Mononuclear cell (primary cell): Measurements from ENCODE around the gene TNS1. TPM values are rescaled to one million over a fixed set of nuclear protein-coding genes. Genes with fewer than 3 reads are reported as not detected.
"Not testable (repeated sequence)": the region's sequence is repeated elsewhere in the genome, so short reads cannot be mapped to it uniquely, and the experiment has no call there.

Experiments
- H3K27me3 ChIP-seq: 2 replicates; pipeline ENCODE4 v1.6.0; 2011; ENCODE audit warnings: low read length, control low read depth; ENCODE audit not compliant: insufficient read depth
- H3K4me1 ChIP-seq: 2 replicates; pipeline ENCODE4 v1.5.1; 2011; ENCODE audit warnings: mild to moderate bottlenecking, low read length, control low read depth; ENCODE audit not compliant: insufficient read depth
- H3K4me3 ChIP-seq: 2 replicates; pipeline ENCODE4 v1.5.1; 2011; ENCODE audit warnings: mild to moderate bottlenecking, low read length, moderate library complexity
- H3K9me3 ChIP-seq: 2 replicates; pipeline ENCODE4 v1.5.1; 2011; ENCODE audit warnings: low read depth, mild to moderate bottlenecking, control low read depth, low read length
- total RNA-seq: library from RNA; depleted of rRNA; stranded (reverse); fragments of >200 nt; gene quantifications from one replicate; pipeline ENCODE4 v1.2.3, GENCODE V29; 2012

Gene TNS1
- 3.5 TPM for total RNA-seq

GRCh38 chr2:218002845-218003180 is at the start of gene TNS1:
TNS1 (minus strand) TSS chr2:218002995; CDS start chr2:218002872, 123 bp downstream.
- no peaks in the 10 kb centered on the region for H3K9me3 ChIP-seq
- peaks cover 8% of the 10 kb centered on the region for H3K4me1 ChIP-seq
- H3K4me3 ChIP-seq, result no peak within 1 kb of the TSS
- no peaks in the 10 kb centered on the region for H3K27me3 ChIP-seq

DNA sequence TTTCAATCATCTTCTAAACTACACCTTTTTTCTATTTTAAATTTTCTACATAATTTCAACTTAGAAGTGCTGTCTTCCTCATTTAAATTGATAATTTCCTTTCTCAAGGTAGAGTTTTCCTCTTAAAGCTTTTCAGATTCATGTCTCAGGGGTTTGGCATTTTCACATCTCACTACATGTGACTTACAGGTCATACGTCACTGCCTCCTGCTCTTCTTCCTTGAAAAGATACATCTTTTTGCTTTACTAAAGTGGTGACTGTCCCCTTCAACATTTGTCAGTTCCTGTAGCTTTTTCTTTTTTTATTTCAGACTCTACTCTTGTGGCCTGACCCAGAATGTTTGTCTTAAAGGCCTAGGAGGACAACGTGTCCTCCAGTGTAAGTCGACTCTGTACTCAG is 49.1 kb upstream of the TNS1 start:
- Histone ChIP-seq H3K4me1 (peaks cover 13% of the 10 kb centered on the region), H3K9me3 (no peaks in the 10 kb centered on the region), H3K27me3 (peaks cover 4% of the 10 kb centered on the region), H3K4me3 (no peak overlapping the region)

- no peak overlapping the region for H3K4me3 ChIP-seq
- peaks cover 21% of the 10 kb centered on the region for H3K4me1 ChIP-seq
- no peaks in the 10 kb centered on the region for H3K9me3 ChIP-seq
- H3K27me3 ChIP-seq, result peaks cover 4% of the 10 kb centered on the region
These were observed 44.9 kb upstream of the TNS1 start for GRCh38 chr2:218047536-218048225.

GRCh38 chr2:218046238-218046637 is 43.4 kb upstream of the TNS1 start:
- H3K27me3 ChIP-seq, result no peaks in the 10 kb centered on the region
- H3K4me3 ChIP-seq, result no peak overlapping the region
- H3K9me3 ChIP-seq, result no peaks in the 10 kb centered on the region
- peaks cover 25% of the 10 kb centered on the region for H3K4me1 ChIP-seq

DNA sequence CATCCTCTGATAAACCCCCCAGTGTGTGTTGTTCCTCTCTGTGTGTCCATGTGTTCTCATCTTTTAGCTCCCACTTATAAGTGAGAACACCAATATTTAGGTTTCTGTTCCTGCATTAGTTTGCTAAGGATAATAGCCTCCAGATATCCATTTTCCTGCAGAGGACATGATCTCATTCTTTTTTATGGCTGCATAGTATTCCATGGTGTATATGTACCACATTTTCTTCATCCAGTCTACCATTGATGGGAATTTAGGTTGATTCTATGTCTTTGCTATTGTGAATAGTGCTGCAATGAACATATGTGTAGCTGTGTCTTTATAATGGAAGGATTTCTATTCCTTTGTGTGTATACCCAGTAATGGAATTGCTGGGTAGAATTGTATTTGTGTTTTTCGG is 41.8 kb upstream of the TNS1 start:
- H3K4me3 ChIP-seq, H3K9me3 ChIP-seq, H3K27me3 ChIP-seq: not testable (repeated sequence)
- H3K4me1 ChIP-seq, result peaks cover 25% of the 10 kb centered on the region

- H3K4me3 ChIP-seq, result no peak overlapping the region
- no peaks in the 10 kb centered on the region for H3K9me3 ChIP-seq
- H3K4me1 ChIP-seq, result peaks cover 18% of the 10 kb centered on the region
- H3K27me3 ChIP-seq, result no peaks in the 10 kb centered on the region
These were observed 40.9 kb upstream of the TNS1 start for GRCh38 chr2:218043701-218044109.

- H3K4me1 ChIP-seq, result peaks cover 14% of the 10 kb centered on the region
- H3K4me3 ChIP-seq, result no peak overlapping the region
- H3K27me3 ChIP-seq, result no peaks in the 10 kb centered on the region
- H3K9me3 ChIP-seq, result no peaks in the 10 kb centered on the region
These were observed 40.3 kb upstream of the TNS1 start for GRCh38 chr2:218043100-218043499.

DNA sequence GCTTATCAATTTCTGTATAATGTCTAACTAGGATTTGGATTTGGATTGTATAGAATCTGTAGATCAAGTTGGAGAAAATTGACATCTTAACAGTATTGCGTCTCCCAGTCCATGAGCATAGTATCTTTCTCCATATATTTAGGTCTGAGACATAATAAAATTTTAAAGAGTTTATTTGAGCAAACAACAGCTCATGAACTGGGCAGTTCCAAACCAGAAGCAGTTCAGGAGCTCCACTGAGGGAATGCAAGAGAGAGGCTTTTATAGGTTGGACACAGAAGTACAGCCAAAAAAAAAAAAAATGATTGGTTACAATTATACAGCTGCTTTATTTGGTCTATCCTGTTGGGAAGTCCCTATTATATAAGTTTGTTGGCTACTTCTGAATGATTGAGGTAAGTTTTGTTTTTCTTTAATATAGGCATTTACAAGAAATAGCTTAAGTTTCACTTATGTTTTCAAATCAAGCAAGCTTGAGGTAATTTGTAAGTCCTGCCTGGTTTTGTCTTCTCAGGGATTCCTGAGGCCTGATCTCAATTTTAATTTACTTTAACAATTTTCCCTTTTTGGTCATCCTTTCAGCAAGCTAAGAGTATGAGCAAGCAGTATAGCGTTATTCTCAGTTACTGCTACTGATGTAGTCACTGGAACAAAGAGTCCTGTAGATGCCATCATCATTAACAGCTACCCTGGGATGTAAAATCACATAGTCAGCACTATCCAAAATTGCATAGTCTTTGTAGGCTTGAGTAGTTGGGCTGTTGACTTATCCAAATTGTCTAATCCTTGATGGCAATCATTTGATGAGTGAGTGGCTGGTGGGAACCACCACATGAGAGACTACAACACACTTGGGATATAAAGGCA is 38.7 kb upstream of the TNS1 start:
- Histone ChIP-seq H3K4me1 (peaks cover 15% of the 10 kb centered on the region), H3K9me3 (no peaks in the 10 kb centered on the region), H3K4me3 (no peak overlapping the region), H3K27me3 (no peaks in the 10 kb centered on the region)

- peaks cover 14% of the 10 kb centered on the region for H3K4me1 ChIP-seq
- no peaks in the 10 kb centered on the region for H3K27me3 ChIP-seq
- no peaks in the 10 kb centered on the region for H3K9me3 ChIP-seq
- H3K4me3 ChIP-seq, result no peak overlapping the region
These were observed 38.1 kb upstream of the TNS1 start for GRCh38 chr2:218040883-218041282.

- no peaks in the 10 kb centered on the region for H3K27me3 ChIP-seq
- no peaks in the 10 kb centered on the region for H3K9me3 ChIP-seq
- peaks cover 28% of the 10 kb centered on the region for H3K4me1 ChIP-seq
- no peak overlapping the region for H3K4me3 ChIP-seq
These were observed 36.4 kb upstream of the TNS1 start for GRCh38 chr2:218039171-218039570.

- H3K27me3 ChIP-seq, result no peaks in the 10 kb centered on the region
- H3K4me1 ChIP-seq, result peaks cover 32% of the 10 kb centered on the region
- H3K4me3 ChIP-seq, result no peak overlapping the region
- no peaks in the 10 kb centered on the region for H3K9me3 ChIP-seq
These were observed 33.6 kb upstream of the TNS1 start for GRCh38 chr2:218036371-218036770.

GRCh38 chr2:218035463-218036100 is 32.8 kb upstream of the TNS1 start:
- H3K4me3 ChIP-seq, result no peak overlapping the region
- H3K9me3 ChIP-seq, result no peaks in the 10 kb centered on the region
- H3K27me3 ChIP-seq, result no peaks in the 10 kb centered on the region
- peaks cover 32% of the 10 kb centered on the region for H3K4me1 ChIP-seq

GRCh38 chr2:218034497-218035213 is 31.9 kb upstream of the TNS1 start:
- H3K9me3 ChIP-seq, H3K27me3 ChIP-seq: not testable (repeated sequence)
- H3K4me1 ChIP-seq, result peaks cover 32% of the 10 kb centered on the region
- H3K4me3 ChIP-seq, result peak overlapping the region; percentile 33

GRCh38 chr2:218033590-218034496 is 31.0 kb upstream of the TNS1 start:
- Histone ChIP-seq H3K4me1 (peaks cover 32% of the 10 kb centered on the region), H3K27me3 (no peaks in the 10 kb centered on the region), H3K4me3 (peak overlapping the region; percentile 33), H3K9me3 (no peaks in the 10 kb centered on the region)
